Vagina (tissue), 2 donors: ENCODE results near the gene SLC5A5. TPM values are rescaled to one million over a fixed set of nuclear protein-coding genes. Genes with fewer than 3 reads are reported as not detected.

Source experiments
- DNase-seq, 2 donors: peaks; one replicate each; pipeline ENCODE4 v3.0.0-alpha.2; 2017; ENCODE audit errors: extremely low spot score in 2 of 2
- H3K27ac ChIP-seq: fragments of 200-600 bp; sonication (generic); one replicate; pipeline ENCODE4 v1.5.1; 2019
- H3K27me3 ChIP-seq: fragments of 200-600 bp; sonication (generic); one replicate; pipeline ENCODE4 v1.5.1; 2019
- H3K36me3 ChIP-seq, 2 donors: fragments of 200-600 bp; sonication (generic); one replicate each; pipeline ENCODE4 v1.5.1; 2017 to 2019
- H3K4me1 ChIP-seq: fragments of 200-600 bp; sonication (generic); one replicate; pipeline ENCODE4 v1.5.1; 2019
- H3K4me3 ChIP-seq, 2 donors: fragments of 200-600 bp; sonication (generic); 1 replicate in 1 of 2; 2 replicates in 1 of 2; pipeline ENCODE4 v1.5.1; 2016 to 2019
- H3K9me3 ChIP-seq: fragments of 200-600 bp; sonication (generic); one replicate; pipeline ENCODE4 v1.5.1; 2019
- CTCF ChIP-seq, 3 experiments: fragments of 450-650 bp in 2 of 3; fragments of 200-600 bp in 1 of 3; sonication (generic) in 1 of 3; IDR thresholded peaks; one replicate each; pipeline ENCODE4 v1.5.1; 2017 to 2019; ENCODE audit warnings: antibody characterized with exemption in 3 of 3, mild to moderate bottlenecking in 2 of 3, moderate library complexity in 2 of 3
- POLR2A ChIP-seq, 2 donors: fragments of 450-650 bp; IDR thresholded peaks; one replicate each; pipeline ENCODE4 v1.6.1; 2017; ENCODE audit warnings: antibody characterized with exemption in 2 of 2, mild to moderate bottlenecking in 2 of 2, moderate library complexity in 2 of 2
- POLR2AphosphoS5 ChIP-seq, 2 donors: sonication (generic); formaldehyde crosslinking; IDR thresholded peaks; one replicate each; pipeline ENCODE4 v1.9.0; 2017; ENCODE audit warnings: antibody characterized with exemption in 2 of 2, mild to moderate bottlenecking in 2 of 2, low read depth in 1 of 2; ENCODE audit not compliant: insufficient read depth in 1 of 2
- intact Hi-C: fragments of 100-400 bp; cut with DNase I; formaldehyde crosslinking; loops from one replicate; pipeline ENCODE4 v1.15.1; 2023
- total RNA-seq: library from RNA; depleted of rRNA; stranded (reverse); fragments of >200 nt; gene quantifications from one replicate; pipeline ENCODE4 v1.2.3, GENCODE V29; 2016

The SLC5A5 gene
- total RNA-seq, 1 donor from 2014 or later, result not detected

DNA sequence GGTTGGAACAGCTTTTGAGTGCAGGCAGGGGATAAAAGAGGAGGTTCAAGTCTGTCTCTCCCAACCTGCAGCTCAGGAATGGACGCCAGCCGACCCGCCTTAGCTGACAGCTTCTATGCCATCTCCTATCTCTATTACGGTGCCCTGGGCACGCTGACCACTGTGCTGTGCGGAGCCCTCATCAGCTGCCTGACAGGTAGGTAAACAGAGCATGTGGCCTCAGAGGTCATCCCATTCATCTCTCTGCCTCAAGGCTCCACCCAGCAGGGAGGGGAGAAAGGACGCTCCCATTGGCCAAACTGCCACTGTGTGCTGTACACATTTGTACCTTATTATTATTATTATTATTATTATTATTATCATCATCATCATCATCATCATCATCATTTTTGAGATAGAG, 16.5 kb downstream of the SLC5A5 start:
- Histone ChIP-seq H3K4me3 (no peak overlapping the region), H3K27me3 (no peaks in the 10 kb centered on the region), H3K27ac (no peak overlapping the region), H3K9me3 (no peaks in the 10 kb centered on the region), H3K4me1 (no peaks in the 10 kb centered on the region), H3K36me3 (no peaks in the 10 kb centered on the region)
- intact Hi-C loops, result no loop called here
- DNase-seq, result no peak
- TF ChIP-seq POLR2A (IDR thresholded peaks at IDR 0.05) (no peak), POLR2AphosphoS5 (IDR thresholded peaks at IDR 0.05; ENCODE audit: insufficient read depth in 1 of 2, low read depth in 1 of 2) (no peak), CTCF (IDR thresholded peaks at IDR 0.05) (no peak)

- intact Hi-C loops, result no loop called here
- TF ChIP-seq CTCF (IDR thresholded peaks at IDR 0.05) (no peak), POLR2A (IDR thresholded peaks at IDR 0.05) (no peak), POLR2AphosphoS5 (IDR thresholded peaks at IDR 0.05; ENCODE audit: insufficient read depth in 1 of 2, low read depth in 1 of 2) (no peak)
- Histone ChIP-seq H3K4me1 (no peaks in the 10 kb centered on the region), H3K4me3 (no peak overlapping the region), H3K36me3 (no peaks in the 10 kb centered on the region), H3K27me3 (no peaks in the 10 kb centered on the region), H3K27ac (no peak overlapping the region), H3K9me3 (no peaks in the 10 kb centered on the region)
- no peak for DNase-seq
These were observed 18.0 kb downstream of the SLC5A5 start for GRCh38 chr19:17889609-17890214.

GRCh38 chr19:17893766-17894165, 22.0 kb downstream of the SLC5A5 start:
- no peak for DNase-seq
- no peaks in the 10 kb centered on the region for H3K27me3 ChIP-seq
- no peak for TF ChIP-seq POLR2AphosphoS5 (IDR thresholded peaks at IDR 0.05; ENCODE audit: insufficient read depth in 1 of 2, low read depth in 1 of 2)

DNA sequence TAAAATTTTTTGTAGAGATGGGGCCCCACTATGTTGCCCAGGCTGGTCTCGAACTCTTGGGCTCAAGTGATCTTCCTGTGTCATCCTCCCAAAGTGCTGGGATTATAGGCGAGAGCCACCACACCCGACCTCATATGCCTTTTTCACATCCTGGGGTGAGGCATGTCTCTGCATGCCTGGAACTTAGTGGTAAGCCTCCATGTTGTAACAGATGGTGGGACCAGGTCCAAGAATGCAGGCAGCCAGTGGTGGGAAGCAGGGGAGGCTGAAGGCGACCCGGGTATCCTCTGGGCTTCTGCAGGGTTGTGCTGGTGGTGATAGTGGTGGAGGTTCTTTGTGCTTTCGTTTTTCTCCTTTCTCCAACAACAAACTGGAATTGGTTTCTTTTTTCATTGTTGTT, 31.0 kb downstream of the SLC5A5 start:
- Histone ChIP-seq H3K36me3 (no peaks in the 10 kb centered on the region), H3K9me3 (no peaks in the 10 kb centered on the region), H3K27ac (no peak overlapping the region), H3K27me3 (no peaks in the 10 kb centered on the region), H3K4me3 (no peak overlapping the region), H3K4me1 (no peaks in the 10 kb centered on the region)
- no peak for DNase-seq
- intact Hi-C loops, result no loop called here
- TF ChIP-seq CTCF (IDR thresholded peaks at IDR 0.05), result no peak

More at GRCh38 chr19:17893766-17894165, 22.0 kb downstream of the SLC5A5 start:
- Histone ChIP-seq H3K36me3 (no peaks in the 10 kb centered on the region), H3K4me3 (no peak overlapping the region), H3K27ac (no peak overlapping the region), H3K4me1 (no peaks in the 10 kb centered on the region), H3K9me3 (no peaks in the 10 kb centered on the region)
- intact Hi-C loops, result no loop called here

GRCh38 chr19:17908244-17908643, 36.5 kb downstream of the SLC5A5 start:
- no peaks in the 10 kb centered on the region for H3K36me3 ChIP-seq
- no peak for DNase-seq
- no peak overlapping the region for H3K4me3 ChIP-seq

More at GRCh38 chr19:17908244-17908643, 36.5 kb downstream of the SLC5A5 start:
- intact Hi-C loops, result no loop called here
- TF ChIP-seq POLR2AphosphoS5 (IDR thresholded peaks at IDR 0.05; ENCODE audit: insufficient read depth in 1 of 2, low read depth in 1 of 2), result no peak
- TF ChIP-seq CTCF (IDR thresholded peaks at IDR 0.05), result no peak
- no peak for TF ChIP-seq POLR2A (IDR thresholded peaks at IDR 0.05)
- no peaks in the 10 kb centered on the region for H3K4me1 ChIP-seq
- no peaks in the 10 kb centered on the region for H3K27me3 ChIP-seq
- H3K27ac ChIP-seq, result no peak overlapping the region
- H3K9me3 ChIP-seq, result peaks cover 3% of the 10 kb centered on the region
